IMR-90 (cell line): ENCODE measurements around the gene OBP2B. TPM values are rescaled to one million over a fixed set of nuclear protein-coding genes. Genes with fewer than 3 reads are reported as not detected.

Experiments used
- ATAC-seq: fragments of 200-7000 bp; cut with Tn5 transposase; 2 replicates; pipeline ENCODE4 v1.9.1; 2020; ENCODE audit warnings: low read depth, mild to moderate bottlenecking, moderate library complexity
- BruUV-seq: library from RNA; stranded (reverse); fragments of 400-500 nt; replicated peaks from 2 replicates; lab custom pipeline; 2021; lab: Mats Ljungman, UMichigan
- CTCF ChIA-PET: fragments of 300-600 bp; formaldehyde crosslinking; extraction: SDS; loops from one replicate; lab custom pipeline; 2021; ENCODE audit warnings: antibody characterized with exemption; lab: Yijun Ruan, JAX
- POLR2A ChIA-PET: fragments of 300-600 bp; sonication (Branson Sonifier 250); formaldehyde crosslinking; loops from one replicate; lab custom pipeline; 2022; ENCODE audit warnings: antibody characterized with exemption; ENCODE audit not compliant: unreplicated experiment; lab: Charles Lee
- DNase-seq: peaks from one replicate; pipeline ENCODE4 v3.0.0; 2013
- H2AFZ ChIP-seq: replicated peaks from 2 replicates; pipeline ENCODE3; 2013; ENCODE audit warnings: low read length, mild to moderate bottlenecking; ENCODE audit not compliant: poor library complexity
- H2AK5ac ChIP-seq: 2 replicates; pipeline ENCODE4 v1.6.1; 2013; ENCODE audit warnings: low read depth, low read length, inconsistent platforms
- H2AK9ac ChIP-seq: replicated peaks from 2 replicates; pipeline ENCODE3; 2013; ENCODE audit warnings: mild to moderate bottlenecking, low read depth, low read length, moderate library complexity; ENCODE audit not compliant: poor library complexity
- H2BK120ac ChIP-seq: 2 replicates; pipeline ENCODE4 v1.6.1; 2013; ENCODE audit warnings: low read depth, low read length, inconsistent platforms
- H2BK15ac ChIP-seq: 3 replicates; pipeline ENCODE4 v1.6.1; 2013; ENCODE audit warnings: low read depth, low read length, inconsistent platforms
- H2BK20ac ChIP-seq: 2 replicates; pipeline ENCODE4 v1.6.1; 2013; ENCODE audit warnings: low read depth, mild to moderate bottlenecking, inconsistent platforms, low read length, moderate library complexity
- H2BK5ac ChIP-seq: 2 replicates; pipeline ENCODE4 v1.6.1; 2013; ENCODE audit warnings: mild to moderate bottlenecking, low read depth, low read length, inconsistent platforms; ENCODE audit not compliant: poor library complexity, severe bottlenecking
- H3K14ac ChIP-seq: replicated peaks from 2 replicates; pipeline ENCODE4 v1.6.1; 2013; ENCODE audit warnings: low read depth, low read length, inconsistent platforms
- H3K18ac ChIP-seq: 2 replicates; pipeline ENCODE4 v1.6.1; 2013; ENCODE audit warnings: low read depth, low read length, control low read depth
- H3K23ac ChIP-seq: 2 replicates; pipeline ENCODE4 v1.6.1; 2013; ENCODE audit warnings: low read depth, low read length, inconsistent platforms
- H3K27ac ChIP-seq: 2 replicates; pipeline ENCODE4 v1.5.1; 2013; ENCODE audit warnings: mild to moderate bottlenecking, control low read depth, low read length; ENCODE audit not compliant: insufficient read depth
- H3K27me3 ChIP-seq: 2 replicates; pipeline ENCODE4 v1.6.1; 2013; ENCODE audit warnings: low read length; ENCODE audit not compliant: control insufficient read depth, insufficient read depth
- H3K36me3 ChIP-seq: 2 replicates; pipeline ENCODE4 v1.6.1; 2013; ENCODE audit warnings: low read length, mixed read lengths; ENCODE audit not compliant: control insufficient read depth, insufficient read depth
- H3K4ac ChIP-seq: 2 replicates; pipeline ENCODE4 v1.6.1; 2013; ENCODE audit warnings: low read depth, low read length, inconsistent platforms
- H3K4me1 ChIP-seq: 2 replicates; pipeline ENCODE4 v1.6.1; 2013; ENCODE audit warnings: low read length, mixed read lengths; ENCODE audit not compliant: control insufficient read depth, insufficient read depth
- H3K4me2 ChIP-seq: 2 replicates; pipeline ENCODE4 v1.6.1; 2013; ENCODE audit warnings: low read depth, mild to moderate bottlenecking, control low read depth, low read length, moderate library complexity
- H3K4me3 ChIP-seq: 2 replicates; pipeline ENCODE4 v1.5.1; 2013; ENCODE audit warnings: low read depth, mild to moderate bottlenecking, control low read depth, low read length, moderate library complexity; ENCODE audit not compliant: insufficient read depth
- H3K56ac ChIP-seq: 2 replicates; pipeline ENCODE4 v1.6.1; 2013; ENCODE audit warnings: low read length, inconsistent platforms; ENCODE audit not compliant: insufficient read depth; ENCODE audit errors: extremely low read depth
- H3K79me1 ChIP-seq, 2 experiments: 2 replicates each; pipeline ENCODE4 v1.6.1; 2013; ENCODE audit warnings: low read length in 2 of 2, inconsistent platforms in 1 of 2, low read depth in 1 of 2
- H3K9ac ChIP-seq: 2 replicates; pipeline ENCODE4 v1.6.1; 2013; ENCODE audit warnings: low read depth, low read length, control low read depth
- H3K9me1 ChIP-seq: 2 replicates; pipeline ENCODE4 v1.6.1; 2013; ENCODE audit warnings: low read length, inconsistent platforms; ENCODE audit not compliant: insufficient read depth
- H3K9me3 ChIP-seq: 2 replicates; pipeline ENCODE4 v1.6.1; 2013; ENCODE audit warnings: low read length; ENCODE audit not compliant: control insufficient read depth, insufficient read depth
- H4K20me1 ChIP-seq: 2 replicates; pipeline ENCODE4 v1.6.1; 2013; ENCODE audit warnings: low read length, inconsistent platforms; ENCODE audit not compliant: insufficient read depth
- H4K5ac ChIP-seq: 2 replicates; pipeline ENCODE4 v1.6.1; 2013; ENCODE audit warnings: mild to moderate bottlenecking, low read depth, low read length, control low read depth
- H4K8ac ChIP-seq, 2 experiments: 2 replicates each; pipeline ENCODE4 v1.6.1; 2013; ENCODE audit warnings: low read depth in 2 of 2, low read length in 2 of 2, control low read depth in 1 of 2, inconsistent platforms in 1 of 2
- H4K91ac ChIP-seq: 2 replicates; pipeline ENCODE4 v1.6.1; 2013; ENCODE audit warnings: low read depth, low read length, inconsistent platforms; ENCODE audit not compliant: insufficient read depth
- CHD1 ChIP-seq: IDR thresholded peaks from 2 replicates; pipeline ENCODE4 v1.6.1; 2012; ENCODE audit warnings: low read depth, low read length, improper control_type of control experiment
- ELK1 ChIP-seq: fragments of 150-350 bp; IDR thresholded peaks from 2 replicates; pipeline ENCODE4 v1.6.1; 2016; ENCODE audit warnings: low read depth, mild to moderate bottlenecking, low read length, moderate library complexity, borderline replicate concordance
- FOS ChIP-seq: fragments of 150-350 bp; IDR thresholded peaks from 2 replicates; pipeline ENCODE4 v1.6.1; 2016; ENCODE audit warnings: low read depth, low read length
- MAFK ChIP-seq: IDR thresholded peaks from 2 replicates; pipeline ENCODE4 v1.6.1; 2012; ENCODE audit warnings: low read depth, low read length, improper control_type of control experiment
- MAZ ChIP-seq: IDR thresholded peaks from 2 replicates; pipeline ENCODE4 v1.6.1; 2012; ENCODE audit warnings: low read depth, mild to moderate bottlenecking, low read length, improper control_type of control experiment, moderate library complexity, borderline replicate concordance
- NFE2L2 ChIP-seq: fragments of 150-350 bp; IDR thresholded peaks from 2 replicates; pipeline ENCODE4 v1.6.1; 2016; ENCODE audit warnings: low read depth, mild to moderate bottlenecking, low read length
- POLR2A ChIP-seq: IDR thresholded peaks from 2 replicates; pipeline ENCODE4 v1.6.1; 2012; ENCODE audit warnings: mild to moderate bottlenecking, low read depth, low read length
- RAD21 ChIP-seq: IDR thresholded peaks from 2 replicates; pipeline ENCODE4 v1.6.1; 2012; ENCODE audit warnings: low read length, improper control_type of control experiment
- RCOR1 ChIP-seq: IDR thresholded peaks from 2 replicates; pipeline ENCODE4 v1.6.1; 2012; ENCODE audit warnings: mild to moderate bottlenecking, low read length, improper control_type of control experiment; ENCODE audit not compliant: insufficient replicate concordance
- RFX5 ChIP-seq: IDR thresholded peaks from 2 replicates; pipeline ENCODE4 v1.8.0; 2012; ENCODE audit warnings: low read depth, mild to moderate bottlenecking, low read length, moderate library complexity
- WGBS, 2 experiments: methylation state at CpG; one replicate each; pipeline versions ENCODE4 v1.1.5 to v1.1.7; 2013; ENCODE audit warnings: missing lambda C conversion rate in 2 of 2; ENCODE audit not compliant: insufficient read length in 1 of 2; ENCODE audit errors: extremely low coverage in 2 of 2; 5-methylcytosine and 5-hydroxymethylcytosine counted together
- dilution Hi-C: fragments of 300-500 bp; cut with HindIII; formaldehyde crosslinking; loops from one replicate; pipeline ENCODE4 v1.14.3; 2018; ENCODE audit warnings: low sequenced_read_pairs; ENCODE audit not compliant: unreplicated experiment
- in situ Hi-C: fragments of 300-500 bp; cut with MboI; formaldehyde crosslinking; loops from 3 replicates; pipeline ENCODE4 v1.14.3; 2019; ENCODE audit warnings: low sequenced_read_pairs, inconsistent platforms, mixed read lengths
- intact Hi-C: fragments of 100-400 bp; cut with micrococcal nuclease; formaldehyde crosslinking; loops from 2 replicates; pipeline ENCODE4 v1.10.0; 2022
- polyA plus RNA-seq, 3 experiments: library from polyadenylated mRNA; depleted of rRNA; stranded (reverse); fragments of >200 nt; gene quantifications; 2 replicates each; pipeline ENCODE4 v1.2.3, GENCODE V29; 2012; ENCODE audit warnings: low replicate concordance in 1 of 3
- total RNA-seq: library from RNA; depleted of rRNA; stranded (reverse); fragments of >200 nt; gene quantifications from 2 replicates; pipeline ENCODE4 v1.2.3, GENCODE V29; 2012

Gene OBP2B
- total and polyA plus RNA-seq, 2 of the 4 experiments (the other 2 are of a cell fraction), result not detected

GRCh38 chr9:133230093-133230492 is 21.0 kb upstream of the OBP2B start:
- no peak overlapping the region for H3K14ac ChIP-seq
- H2AK9ac ChIP-seq, result no peak overlapping the region
- no peak overlapping the region for H3K56ac ChIP-seq
- WGBS, 2 experiments, result 51% methylated on average over 3 of the region's 5 CpGs; no CpG with 5 or more reads in 1 of the 2 experiments
- H2AK5ac ChIP-seq, result no peak overlapping the region
- no peak overlapping the region for H2BK5ac ChIP-seq
- H3K27me3 ChIP-seq, result peaks cover 7% of the 10 kb centered on the region
- no peaks in the 10 kb centered on the region for H3K9me3 ChIP-seq
- no peak overlapping the region for H2BK15ac ChIP-seq
- POLR2A ChIA-PET, result no interaction called here
- ATAC-seq (no peak), DNase-seq (no peak)
- no peak overlapping the region for H3K18ac ChIP-seq
- H3K9ac ChIP-seq, result no peak overlapping the region
- intact Hi-C loops (no loop called here), in situ Hi-C loops (no loop called here), dilution Hi-C loops (no loop called here)
- no peak overlapping the region for H4K5ac ChIP-seq
- no peak overlapping the region for H2BK120ac ChIP-seq
- BruUV-seq, result no TSS peak
- H4K20me1 ChIP-seq, result no peaks in the 10 kb centered on the region
- no peak overlapping the region for H3K27ac ChIP-seq
- H3K9me1 ChIP-seq, result no peaks in the 10 kb centered on the region
- no peaks in the 10 kb centered on the region for H3K4me1 ChIP-seq
- H4K8ac ChIP-seq, result no peak overlapping the region
- no peak overlapping the region for H3K4me2 ChIP-seq
- no peak overlapping the region for H2BK20ac ChIP-seq
- no peaks in the 10 kb centered on the region for H3K79me1 ChIP-seq
- H3K23ac ChIP-seq, result no peak overlapping the region
- TF ChIP-seq MAZ (no peak), RAD21 (no peak), MAFK (no peak), NFE2L2 (no peak), RFX5 (no peak), RCOR1 (no peak), ELK1 (no peak), CHD1 (no peak), FOS (no peak), POLR2A (no peak)
- no peak overlapping the region for H2AFZ ChIP-seq
- H3K36me3 ChIP-seq, result no peaks in the 10 kb centered on the region
- H3K4ac ChIP-seq, result no peak overlapping the region
- H3K4me3 ChIP-seq, result no peak overlapping the region
- CTCF ChIA-PET, result no interaction called here
- H4K91ac ChIP-seq, result no peak overlapping the region
